ENCODE results near the gene TAMALIN. TPM values are rescaled to one million over a fixed set of nuclear protein-coding genes. Genes with fewer than 3 reads are reported as not detected.

Gene TAMALIN
- total RNA-seq, 1 donor from 2014 or later, result 5.5 TPM

DNA sequence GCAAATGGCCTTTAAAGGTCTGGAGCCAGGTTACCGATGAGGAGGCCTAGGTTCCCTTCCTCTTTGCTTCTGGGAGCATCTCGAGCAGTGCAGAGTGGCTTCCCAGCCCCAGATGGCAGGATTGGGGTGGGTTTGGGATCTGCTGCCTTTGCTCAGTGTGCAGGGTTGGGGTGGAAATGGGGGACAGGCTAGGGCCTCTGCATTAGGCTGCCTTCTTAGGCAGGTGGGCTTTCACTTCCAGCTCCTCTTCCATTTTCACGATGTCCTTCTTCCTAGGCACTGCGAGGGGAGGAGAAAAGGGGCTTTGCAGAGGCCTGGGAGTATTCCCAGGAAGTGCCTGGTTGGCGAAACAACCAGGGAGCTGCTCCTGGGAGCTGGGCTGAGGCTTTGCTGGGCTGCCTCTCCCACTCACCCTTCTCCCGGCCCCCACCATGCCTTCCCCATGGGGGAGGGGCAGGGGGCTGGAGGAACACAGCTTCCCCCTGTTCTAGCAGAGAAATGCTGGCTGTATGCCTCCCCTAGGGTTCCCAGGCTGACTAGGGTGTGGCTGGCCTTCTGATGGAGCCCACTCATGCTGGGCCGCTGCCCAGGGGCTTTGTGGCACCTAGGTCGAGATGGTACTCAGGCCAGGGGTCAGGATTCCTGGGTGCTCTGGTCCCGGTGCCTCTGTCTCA, 46.9 kb downstream of the TAMALIN start:
- DNase-seq (ENCODE audit: low spot score), result no peak
- no peak for ATAC-seq

DNA sequence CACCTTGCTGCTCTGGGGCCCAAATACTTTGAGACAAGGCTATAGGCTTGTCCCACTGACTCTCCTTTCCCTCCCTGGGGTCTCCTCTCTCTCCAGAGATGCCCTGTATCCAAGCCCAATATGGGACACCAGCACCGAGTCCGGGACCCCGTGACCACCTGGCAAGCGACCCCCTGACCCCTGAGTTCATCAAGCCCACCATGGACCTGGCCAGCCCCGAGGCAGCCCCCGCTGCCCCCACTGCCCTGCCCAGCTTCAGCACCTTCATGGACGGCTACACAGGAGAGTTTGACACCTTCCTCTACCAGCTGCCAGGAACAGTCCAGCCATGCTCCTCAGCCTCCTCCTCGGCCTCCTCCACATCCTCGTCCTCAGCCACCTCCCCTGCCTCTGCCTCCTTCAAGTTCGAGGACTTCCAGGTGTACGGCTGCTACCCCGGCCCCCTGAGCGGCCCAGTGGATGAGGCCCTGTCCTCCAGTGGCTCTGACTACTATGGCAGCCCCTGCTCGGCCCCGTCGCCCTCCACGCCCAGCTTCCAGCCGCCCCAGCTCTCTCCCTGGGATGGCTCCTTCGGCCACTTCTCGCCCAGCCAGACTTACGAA, 47.6 kb downstream of the TAMALIN start:
- DNase-seq (ENCODE audit: low spot score), result no peak
- no peak for ATAC-seq

DNA sequence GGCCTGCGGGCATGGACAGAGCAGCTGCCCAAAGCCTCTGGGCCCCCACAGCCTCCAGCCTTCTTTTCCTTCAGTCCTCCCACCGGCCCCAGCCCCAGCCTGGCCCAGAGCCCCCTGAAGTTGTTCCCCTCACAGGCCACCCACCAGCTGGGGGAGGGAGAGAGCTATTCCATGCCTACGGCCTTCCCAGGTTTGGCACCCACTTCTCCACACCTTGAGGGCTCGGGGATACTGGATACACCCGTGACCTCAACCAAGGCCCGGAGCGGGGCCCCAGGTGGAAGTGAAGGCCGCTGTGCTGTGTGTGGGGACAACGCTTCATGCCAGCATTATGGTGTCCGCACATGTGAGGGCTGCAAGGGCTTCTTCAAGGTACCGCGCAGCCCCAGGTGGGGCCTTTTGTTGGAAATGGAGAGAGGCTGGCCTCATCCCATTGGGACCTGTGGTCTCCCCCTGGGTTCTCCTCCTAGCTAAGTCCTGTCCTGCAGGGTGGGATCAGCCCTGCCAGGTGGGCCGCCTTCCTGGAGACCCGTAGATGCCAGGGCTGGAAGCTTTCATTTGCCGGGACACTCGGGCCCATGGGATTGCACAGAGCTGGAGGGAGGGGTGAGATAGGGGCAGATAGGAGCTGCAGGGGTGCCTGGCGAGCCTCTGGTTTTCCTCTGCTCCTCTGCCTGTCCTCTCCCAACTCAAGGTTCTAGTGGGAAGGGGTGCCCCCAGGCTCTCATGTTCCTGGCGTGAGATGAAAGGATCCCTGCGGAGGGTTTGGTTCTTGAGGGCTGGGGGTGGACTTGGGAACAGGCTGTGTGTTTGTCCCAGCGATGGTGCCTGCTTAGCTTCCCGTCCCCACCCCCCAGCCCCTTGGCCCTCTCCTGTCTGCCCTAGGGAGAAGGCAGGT, 48.3 kb downstream of the TAMALIN start:
- no peak for DNase-seq (ENCODE audit: low spot score)
- ATAC-seq, result no peak

DNA sequence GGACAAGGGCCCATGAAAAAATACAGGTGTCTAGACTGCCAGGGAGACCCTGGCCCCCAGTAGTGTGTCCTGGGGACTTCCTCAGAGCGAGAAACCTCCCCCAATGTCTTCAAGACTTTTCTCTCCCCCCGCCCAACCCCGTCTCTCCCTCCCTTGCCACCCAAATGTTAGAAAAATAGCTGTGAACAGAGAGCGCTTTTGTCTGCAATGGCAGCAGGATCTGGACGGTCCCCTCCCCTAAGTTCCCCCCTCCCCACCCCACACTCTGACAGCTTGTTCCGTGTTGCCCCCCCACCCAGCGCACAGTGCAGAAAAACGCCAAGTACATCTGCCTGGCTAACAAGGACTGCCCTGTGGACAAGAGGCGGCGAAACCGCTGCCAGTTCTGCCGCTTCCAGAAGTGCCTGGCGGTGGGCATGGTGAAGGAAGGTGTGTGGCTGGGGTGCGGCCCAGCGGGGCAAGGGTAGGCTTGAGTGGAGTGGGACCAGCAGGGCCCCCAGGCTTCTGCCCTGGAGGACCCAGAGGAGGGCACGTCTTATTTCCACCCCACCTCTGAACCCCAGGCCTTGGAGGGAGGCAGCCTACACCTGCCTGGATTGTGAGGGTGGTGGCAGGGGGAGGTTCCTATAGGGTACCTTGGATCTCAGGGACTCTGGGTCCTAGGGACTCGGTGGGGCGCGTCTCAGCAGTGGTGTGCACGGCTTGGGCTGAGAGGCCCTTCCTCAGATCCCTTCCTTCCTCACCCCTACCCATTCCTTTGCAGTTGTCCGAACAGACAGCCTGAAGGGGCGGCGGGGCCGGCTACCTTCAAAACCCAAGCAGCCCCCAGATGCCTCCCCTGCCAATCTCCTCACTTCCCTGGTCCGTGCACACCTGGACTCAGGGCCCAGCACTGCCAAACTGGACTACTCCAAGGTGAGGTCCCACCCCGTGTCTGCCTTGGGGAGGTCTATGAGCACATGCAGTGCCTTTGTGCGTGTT, 49.3 kb downstream of the TAMALIN start:
- DNase-seq (ENCODE audit: low spot score), result no peak
- ATAC-seq, result no peak

DNA sequence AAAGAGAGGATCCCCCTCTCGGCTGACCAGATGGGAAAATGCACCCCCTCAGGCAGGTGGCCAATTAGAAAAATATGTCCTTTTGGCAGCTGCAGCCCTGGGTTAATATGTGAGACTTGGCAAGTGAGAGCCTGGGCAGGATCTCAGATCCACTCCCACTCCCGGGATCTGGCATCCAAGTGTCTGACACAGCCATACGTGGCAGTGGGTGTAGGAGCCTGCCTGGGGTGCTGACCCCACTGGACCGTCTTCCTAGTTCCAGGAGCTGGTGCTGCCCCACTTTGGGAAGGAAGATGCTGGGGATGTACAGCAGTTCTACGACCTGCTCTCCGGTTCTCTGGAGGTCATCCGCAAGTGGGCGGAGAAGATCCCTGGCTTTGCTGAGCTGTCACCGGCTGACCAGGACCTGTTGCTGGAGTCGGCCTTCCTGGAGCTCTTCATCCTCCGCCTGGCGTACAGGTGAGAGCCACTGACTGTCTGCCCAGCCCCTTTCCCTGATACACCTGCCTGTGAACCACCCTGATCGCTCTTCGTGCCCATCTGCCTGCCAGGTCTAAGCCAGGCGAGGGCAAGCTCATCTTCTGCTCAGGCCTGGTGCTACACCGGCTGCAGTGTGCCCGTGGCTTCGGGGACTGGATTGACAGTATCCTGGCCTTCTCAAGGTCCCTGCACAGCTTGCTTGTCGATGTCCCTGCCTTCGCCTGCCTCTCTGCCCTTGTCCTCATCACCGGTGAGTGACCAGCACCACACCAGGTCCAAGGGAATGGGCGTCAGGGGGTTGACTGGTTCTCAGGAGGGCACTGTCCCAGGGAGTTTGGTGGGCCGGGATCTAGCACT, 50.3 kb downstream of the TAMALIN start:
- DNase-seq (ENCODE audit: low spot score) (no peak), ATAC-seq (no peak)

DNA sequence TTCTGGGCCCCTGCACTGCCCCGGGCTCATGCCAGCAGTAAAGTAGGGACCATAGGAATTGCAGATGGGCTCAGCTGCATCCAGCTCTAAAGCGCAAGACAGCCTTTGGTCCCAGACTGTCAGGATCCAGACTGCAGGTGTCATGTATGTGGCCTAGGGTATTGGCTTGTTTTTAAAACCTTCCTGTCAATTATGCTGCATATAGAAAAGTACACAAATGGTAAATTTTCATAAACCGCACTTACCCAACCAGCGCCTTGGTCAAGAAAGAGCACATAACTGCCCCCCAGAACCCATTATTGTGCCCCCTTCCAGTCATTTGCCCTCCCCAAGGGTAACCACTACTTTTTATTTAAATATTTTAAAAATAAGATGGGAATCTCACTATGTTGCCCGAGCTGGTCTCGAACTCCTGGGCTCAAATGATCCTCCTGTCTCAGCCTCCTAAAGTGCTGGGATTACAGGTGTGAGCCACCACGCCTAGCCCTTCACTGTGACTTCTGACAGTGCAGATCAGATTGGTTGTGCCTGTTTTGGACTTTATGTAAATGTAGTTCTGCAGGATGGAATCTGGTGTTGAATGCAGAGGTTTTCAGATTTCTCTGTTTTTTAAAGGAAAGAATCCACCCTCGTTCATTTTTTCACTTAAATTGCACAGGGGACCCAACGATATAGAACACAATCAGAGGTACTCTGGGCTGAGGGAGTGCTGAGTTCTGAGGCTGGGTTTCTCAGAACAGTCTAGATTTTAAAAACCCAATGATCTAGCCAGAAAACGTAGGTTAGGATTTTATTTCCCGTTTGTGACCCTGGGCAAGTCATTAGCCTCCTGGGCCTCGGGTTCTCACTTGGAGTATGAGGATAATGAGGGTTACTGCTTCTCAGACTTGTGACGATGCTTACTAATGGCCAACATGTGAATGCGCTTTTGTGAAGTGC, 51.2 kb downstream of the TAMALIN start:
- ATAC-seq (no peak), DNase-seq (ENCODE audit: low spot score) (no peak)

DNA sequence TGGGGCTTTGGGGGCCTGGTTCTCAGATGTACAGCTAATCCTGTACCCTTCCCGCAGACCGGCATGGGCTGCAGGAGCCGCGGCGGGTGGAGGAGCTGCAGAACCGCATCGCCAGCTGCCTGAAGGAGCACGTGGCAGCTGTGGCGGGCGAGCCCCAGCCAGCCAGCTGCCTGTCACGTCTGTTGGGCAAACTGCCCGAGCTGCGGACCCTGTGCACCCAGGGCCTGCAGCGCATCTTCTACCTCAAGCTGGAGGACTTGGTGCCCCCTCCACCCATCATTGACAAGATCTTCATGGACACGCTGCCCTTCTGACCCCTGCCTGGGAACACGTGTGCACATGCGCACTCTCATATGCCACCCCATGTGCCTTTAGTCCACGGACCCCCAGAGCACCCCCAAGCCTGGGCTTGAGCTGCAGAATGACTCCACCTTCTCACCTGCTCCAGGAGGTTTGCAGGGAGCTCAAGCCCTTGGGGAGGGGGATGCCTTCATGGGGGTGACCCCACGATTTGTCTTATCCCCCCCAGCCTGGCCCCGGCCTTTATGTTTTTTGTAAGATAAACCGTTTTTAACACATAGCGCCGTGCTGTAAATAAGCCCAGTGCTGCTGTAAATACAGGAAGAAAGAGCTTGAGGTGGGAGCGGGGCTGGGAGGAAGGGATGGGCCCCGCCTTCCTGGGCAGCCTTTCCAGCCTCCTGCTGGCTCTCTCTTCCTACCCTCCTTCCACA, 52.0 kb downstream of the TAMALIN start:
- no peak for DNase-seq (ENCODE audit: low spot score)

DNA sequence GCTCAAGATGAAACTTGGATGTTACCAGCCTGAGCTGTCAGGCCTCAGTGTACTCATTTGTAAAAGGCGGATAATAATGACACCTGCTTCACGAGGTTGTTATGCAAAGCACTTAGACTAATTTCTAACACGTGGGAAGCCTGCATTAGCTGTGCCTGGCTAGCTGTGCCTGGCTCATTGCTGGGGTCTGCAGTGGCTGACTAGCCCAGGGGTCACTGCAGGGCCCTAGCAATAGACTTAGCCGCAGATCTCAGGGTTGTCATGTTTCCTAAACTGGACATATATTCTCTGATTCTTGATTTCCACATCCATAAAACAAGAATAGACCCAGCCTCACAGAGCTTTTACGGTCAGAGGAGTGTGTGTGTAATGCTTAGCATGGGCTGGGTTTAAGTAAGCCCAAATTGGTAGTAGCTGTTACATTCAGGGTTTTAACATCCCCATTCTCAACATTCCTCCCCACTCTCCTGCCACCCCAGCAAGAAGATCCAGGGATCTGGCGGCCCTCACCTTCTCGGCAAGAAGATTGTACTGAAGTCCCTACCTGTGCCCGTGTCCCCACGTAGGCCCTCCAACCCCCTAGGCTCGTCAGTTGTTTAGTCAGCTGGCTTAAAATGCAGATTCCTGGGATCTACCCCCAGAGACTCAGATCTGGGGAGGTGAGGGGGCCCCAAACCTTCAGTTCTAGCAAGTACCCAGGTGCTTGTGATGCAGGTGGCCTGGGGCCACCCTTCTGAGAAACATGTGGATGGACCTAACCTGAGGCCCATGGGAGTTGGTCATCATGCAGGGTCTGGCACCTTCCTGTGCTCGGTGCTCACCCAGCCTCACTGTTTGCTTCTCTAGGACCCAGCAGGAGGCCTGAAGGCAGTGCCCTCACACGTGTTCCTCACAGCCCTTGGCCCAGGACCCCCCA, 53.1 kb downstream of the TAMALIN start:
- no peak for DNase-seq (ENCODE audit: low spot score)
- ATAC-seq, result no peak

More for the DNA sequence above, 52.0 kb downstream of the TAMALIN start:
- ATAC-seq, result no peak

DNA sequence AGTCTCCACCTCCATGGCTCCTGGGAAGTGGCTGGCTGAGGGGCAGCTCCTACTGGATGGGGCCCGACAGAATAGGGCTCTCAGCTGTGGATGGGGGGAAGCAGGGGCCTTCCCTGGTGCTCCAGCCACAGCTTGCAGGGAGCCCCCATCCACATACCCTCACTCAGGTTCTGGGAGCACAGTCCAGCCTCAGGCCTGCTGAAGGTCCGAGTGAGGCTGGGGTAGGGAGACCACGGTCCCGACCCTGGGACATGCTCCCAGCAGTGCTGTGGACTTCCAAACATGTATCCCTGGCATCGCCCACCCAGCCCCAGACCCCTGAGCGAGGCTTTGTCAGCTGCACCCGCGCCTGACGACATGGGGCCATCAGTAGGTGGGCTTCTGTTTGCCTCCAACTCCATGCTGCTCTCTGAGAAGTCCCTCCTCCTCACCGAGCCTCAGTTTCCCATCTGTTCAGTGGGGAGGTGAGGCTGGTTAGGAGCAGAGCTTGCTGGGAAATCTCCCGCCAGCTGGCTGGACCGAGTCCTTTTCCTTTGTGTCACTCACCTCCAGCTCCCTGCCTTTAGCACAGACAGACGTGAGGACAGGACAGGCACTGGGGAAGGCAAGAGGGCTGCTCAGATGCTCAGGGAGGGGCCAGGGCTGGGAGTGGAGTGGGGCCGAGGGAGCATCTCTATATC, 53.9 kb downstream of the TAMALIN start:
- ATAC-seq (no peak), DNase-seq (ENCODE audit: low spot score) (no peak)

DNA sequence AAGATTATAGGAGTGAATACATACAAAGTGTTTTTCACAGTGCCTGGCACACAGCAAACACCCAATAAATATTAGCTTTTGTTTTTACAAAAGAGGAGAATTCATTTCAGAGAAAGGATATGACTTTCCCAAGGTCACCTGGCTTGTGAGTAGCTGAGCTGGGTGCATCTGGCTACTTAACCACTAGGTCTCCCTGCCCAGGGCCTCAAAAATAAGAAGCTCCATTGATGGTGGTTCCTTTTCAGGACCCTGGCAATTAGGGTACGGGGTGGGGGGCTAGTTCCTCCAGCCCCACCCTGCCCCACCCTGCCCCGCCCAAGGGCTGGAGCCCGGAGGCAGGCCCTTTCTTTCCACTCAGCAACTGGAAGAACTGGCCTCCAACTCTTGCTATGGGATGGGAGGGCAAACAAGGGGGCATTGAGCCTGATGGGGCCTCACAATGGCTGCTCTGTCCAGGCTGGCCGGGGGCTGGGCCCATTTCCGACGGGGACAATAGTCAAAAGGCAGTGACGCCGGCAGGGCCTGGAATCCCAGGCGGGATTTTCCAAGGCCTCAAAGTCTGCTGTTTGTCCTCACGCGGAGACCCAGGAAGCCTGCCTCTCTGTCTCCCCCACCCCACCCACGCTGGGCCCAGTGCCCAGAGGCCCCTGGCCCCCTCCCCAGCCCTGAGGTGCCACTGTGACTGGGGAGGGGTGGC, 54.9 kb downstream of the TAMALIN start:
- DNase-seq (ENCODE audit: low spot score) (no peak), ATAC-seq (no peak)

DNA sequence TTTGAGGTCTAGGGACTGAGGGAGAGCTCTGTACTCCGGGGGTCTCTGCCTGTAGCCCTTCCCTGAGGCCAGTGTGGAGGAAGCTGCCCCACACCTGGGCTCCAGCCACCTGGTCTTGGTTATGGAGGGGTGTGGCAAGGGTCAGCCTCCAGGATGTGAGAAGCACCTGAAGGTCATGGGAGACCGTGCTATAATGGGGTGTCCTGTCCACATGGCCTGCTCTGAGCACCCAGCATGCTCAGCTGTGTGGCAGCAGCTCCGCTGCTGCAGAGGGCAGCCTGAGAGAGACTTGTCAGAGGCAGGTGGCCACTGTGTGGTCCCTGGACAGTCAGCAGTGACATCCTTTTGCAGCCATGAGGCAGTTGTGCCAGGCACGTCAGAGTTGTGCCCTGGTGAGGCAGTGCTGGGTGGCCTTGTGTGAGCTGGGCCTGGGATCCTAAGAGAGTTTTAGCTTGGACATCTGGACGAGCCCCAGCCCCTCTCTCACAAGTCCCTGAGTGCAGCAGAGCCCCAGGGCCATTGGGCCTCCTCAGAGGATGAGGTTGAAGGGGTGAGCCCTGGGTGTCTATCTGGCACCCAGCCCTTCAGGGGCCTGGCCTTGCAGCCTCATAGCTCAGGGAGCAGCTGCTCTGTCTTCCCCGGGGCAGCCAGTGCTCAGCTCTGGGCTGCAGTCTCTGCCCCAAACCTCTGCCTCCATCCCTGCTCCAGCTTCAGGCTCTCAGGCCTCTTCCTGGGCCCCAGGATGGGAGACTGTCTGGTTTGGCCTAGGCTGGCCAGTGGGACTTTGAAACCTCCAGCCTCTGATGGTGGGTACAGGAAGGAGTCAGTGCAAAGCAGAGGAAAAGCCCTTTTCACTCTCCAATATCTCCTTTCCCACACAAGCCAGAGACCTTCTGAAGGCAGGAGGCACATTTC, 55.7 kb downstream of the TAMALIN start:
- no peak for ATAC-seq
- no peak for DNase-seq (ENCODE audit: low spot score)

DNA sequence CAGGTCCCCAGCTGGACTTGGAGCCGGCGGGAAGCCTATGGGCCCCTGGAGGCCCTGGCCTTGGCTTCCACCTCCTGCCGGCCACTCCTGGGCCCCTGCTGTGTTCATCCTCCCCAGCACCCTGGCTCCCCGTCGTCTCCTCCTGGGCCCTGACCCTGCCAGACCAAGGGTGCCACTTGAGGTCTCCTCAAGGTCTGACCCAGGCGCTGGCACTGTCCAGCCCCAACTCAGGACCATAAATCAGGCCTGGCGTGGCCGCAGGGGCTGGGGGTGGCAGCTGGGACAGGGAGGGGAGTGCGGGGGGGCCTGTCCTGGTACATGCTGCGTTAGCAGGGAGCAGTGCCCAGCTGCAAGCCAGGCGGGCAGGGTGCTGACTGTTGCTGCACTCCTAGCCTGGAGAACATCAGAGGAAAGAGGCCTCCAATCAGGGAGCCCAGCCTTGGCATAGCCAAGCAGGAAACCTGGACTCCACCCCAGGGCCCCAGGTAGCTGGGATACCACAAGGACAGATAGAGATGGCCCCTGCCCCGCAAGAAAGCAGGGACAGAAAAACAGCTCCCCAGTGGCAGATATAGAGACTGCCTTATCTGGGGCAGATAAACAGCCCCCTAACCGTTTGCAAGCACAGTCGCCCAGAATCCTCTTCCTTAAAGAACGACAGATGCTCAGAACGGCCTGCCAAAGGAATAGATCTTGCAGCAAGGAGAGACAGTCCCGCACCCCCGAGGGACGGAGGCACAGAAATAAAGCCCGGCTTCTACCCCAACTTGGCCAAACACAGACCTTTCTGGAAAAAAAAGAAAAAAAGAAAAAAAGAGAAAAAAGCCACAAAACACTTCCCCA, 56.6 kb downstream of the TAMALIN start:
- DNase-seq (ENCODE audit: low spot score), result no peak

DNA sequence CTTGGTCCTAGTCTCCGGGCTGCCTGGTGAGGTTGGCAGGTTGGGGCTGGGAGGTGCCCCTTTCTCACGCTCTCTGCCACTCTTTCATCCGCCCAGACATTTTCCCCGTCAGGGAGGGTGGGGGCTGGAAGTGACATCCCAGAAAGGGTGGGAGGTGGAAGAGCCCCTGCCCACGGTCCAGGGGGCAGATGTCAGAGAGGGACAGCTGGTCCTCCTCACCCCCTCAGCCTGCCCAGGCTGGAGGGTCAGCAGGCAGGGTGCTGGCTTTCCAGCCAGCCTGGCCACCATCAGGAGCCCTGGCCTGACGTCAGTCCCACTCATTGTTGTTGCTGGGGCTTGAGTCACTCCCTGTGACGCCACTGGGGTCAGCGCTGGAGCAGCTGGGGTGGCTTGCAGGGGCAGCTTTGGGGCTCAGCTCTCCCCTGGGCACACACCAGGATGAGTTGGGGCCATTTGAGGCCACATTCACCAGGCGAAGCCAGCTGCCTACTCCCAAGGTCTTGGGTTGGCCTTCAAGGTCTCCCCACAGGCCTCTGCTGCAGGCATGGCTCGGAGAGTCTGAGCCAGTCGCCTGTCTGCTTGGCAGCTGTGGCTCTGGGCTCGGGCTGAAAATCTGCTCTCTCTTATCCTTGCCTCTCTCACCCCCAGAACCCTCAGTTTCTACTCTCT, 57.4 kb downstream of the TAMALIN start:
- ATAC-seq (no peak), DNase-seq (ENCODE audit: low spot score) (no peak)

More for the DNA sequence above, 56.6 kb downstream of the TAMALIN start:
- ATAC-seq, result no peak
